Peyer's patch (tissue), 4 donors: ENCODE data around the gene PIGP.
A peak's percentile ranks its signal among the peaks of the same experiment; 100 is the strongest.

ENCODE experiments used
- POLR2A ChIP-seq, 2 donors: fragments of 450-650 bp; IDR thresholded peaks; one replicate each; pipeline ENCODE4 v1.5.1; 2017; ENCODE audit warnings: antibody characterized with exemption in 2 of 2, mild to moderate bottlenecking in 2 of 2, moderate library complexity in 2 of 2
- TF ChIP-seq, protein P1 (sequence below), 6 experiments: fragments of 450-650 bp in 4 of 6; fragments of 200-600 bp in 2 of 6; sonication (generic) in 1 of 6; IDR thresholded peaks; one replicate each; pipeline ENCODE4 v1.5.1; 2017 to 2019; ENCODE audit warnings: antibody characterized with exemption in 6 of 6, mild to moderate bottlenecking in 3 of 6, moderate library complexity in 1 of 6

DNA sequence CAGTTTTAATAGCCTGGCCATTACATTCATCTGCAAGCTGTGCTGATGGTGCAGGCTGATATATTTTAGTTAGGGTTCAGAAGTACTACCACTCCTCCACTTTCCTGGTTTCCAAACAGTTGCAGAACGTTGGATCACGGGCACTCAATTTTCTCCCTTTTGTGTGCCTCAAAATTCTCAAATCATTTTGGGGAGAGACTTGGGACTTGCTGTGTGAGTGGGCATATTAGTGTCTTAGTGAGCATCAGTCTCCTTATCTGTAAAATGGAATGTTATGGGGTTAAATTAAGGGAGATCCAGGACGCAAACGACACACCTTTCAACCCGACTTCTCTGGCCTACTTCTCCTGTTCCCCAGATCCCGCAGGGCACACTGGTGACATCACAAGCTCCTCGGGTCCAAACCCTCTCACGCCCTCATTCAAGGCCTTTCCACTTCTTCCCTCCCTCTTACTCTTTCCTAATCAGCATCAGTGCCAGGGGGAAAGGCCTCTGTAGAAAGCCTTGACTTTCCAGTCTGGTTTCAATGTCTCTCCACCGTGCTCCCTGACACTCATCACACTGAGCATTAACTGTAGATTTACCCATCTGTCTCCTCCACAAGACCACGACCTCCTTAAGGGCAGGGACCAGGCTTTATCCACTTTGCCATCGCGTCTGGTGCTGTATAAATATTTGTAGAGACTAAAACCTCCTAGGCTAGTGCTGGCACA lies 1.2 kb downstream of the PIGP start:
- TF ChIP-seq, protein P1, sequence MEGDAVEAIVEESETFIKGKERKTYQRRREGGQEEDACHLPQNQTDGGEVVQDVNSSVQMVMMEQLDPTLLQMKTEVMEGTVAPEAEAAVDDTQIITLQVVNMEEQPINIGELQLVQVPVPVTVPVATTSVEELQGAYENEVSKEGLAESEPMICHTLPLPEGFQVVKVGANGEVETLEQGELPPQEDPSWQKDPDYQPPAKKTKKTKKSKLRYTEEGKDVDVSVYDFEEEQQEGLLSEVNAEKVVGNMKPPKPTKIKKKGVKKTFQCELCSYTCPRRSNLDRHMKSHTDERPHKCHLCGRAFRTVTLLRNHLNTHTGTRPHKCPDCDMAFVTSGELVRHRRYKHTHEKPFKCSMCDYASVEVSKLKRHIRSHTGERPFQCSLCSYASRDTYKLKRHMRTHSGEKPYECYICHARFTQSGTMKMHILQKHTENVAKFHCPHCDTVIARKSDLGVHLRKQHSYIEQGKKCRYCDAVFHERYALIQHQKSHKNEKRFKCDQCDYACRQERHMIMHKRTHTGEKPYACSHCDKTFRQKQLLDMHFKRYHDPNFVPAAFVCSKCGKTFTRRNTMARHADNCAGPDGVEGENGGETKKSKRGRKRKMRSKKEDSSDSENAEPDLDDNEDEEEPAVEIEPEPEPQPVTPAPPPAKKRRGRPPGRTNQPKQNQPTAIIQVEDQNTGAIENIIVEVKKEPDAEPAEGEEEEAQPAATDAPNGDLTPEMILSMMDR (IDR thresholded peaks at IDR 0.05) = no peak
- TF ChIP-seq POLR2A (IDR thresholded peaks at IDR 0.05) = peak in 1 of 2 donors; percentile 25
